ENCODE measurements around the gene AGBL2.
A peak's percentile ranks its signal among the peaks of the same experiment; 100 is the strongest.
"Not testable (repeated sequence)": the region's sequence is repeated elsewhere in the genome, so short reads cannot be mapped to it uniquely, and the experiment has no call there.

AGBL2 gene

GRCh38 chr11:47686704-47687103 lies 28.5 kb downstream of the AGBL2 start:
- not testable (repeated sequence) for DNase-seq

- DNase-seq = no peak
These were observed 29.0 kb downstream of the AGBL2 start for GRCh38 chr11:47686151-47686550.

- DNase-seq = no peak
These were observed 39.3 kb downstream of the AGBL2 start for GRCh38 chr11:47675851-47676250.

GRCh38 chr11:47672283-47672730 lies 42.9 kb downstream of the AGBL2 start:
- DNase-seq = no peak

- DNase-seq = no peak
These were observed 45.3 kb downstream of the AGBL2 start for GRCh38 chr11:47669856-47670255.

- no peak for DNase-seq
These were observed 46.5 kb downstream of the AGBL2 start for GRCh38 chr11:47668665-47669064.

GRCh38 chr11:47667555-47667954 lies 47.6 kb downstream of the AGBL2 start:
- no peak for DNase-seq

- no peak for DNase-seq
These were observed 48.0 kb downstream of the AGBL2 start for GRCh38 chr11:47667135-47667534.

- DNase-seq = not testable (repeated sequence)
These were observed 50.2 kb downstream of the AGBL2 start for GRCh38 chr11:47664936-47665335.

GRCh38 chr11:47661245-47661644 lies 53.9 kb downstream of the AGBL2 start:
- no peak for DNase-seq

GRCh38 chr11:47659276-47659675 lies 55.9 kb downstream of the AGBL2 start:
- no peak for DNase-seq

GRCh38 chr11:47656260-47656885 lies 58.8 kb downstream of the AGBL2 start:
- no peak for DNase-seq

GRCh38 chr11:47651818-47652469 lies 63.2 kb downstream of the AGBL2 start:
- no peak for DNase-seq

GRCh38 chr11:47649276-47649675 lies 65.9 kb downstream of the AGBL2 start:
- DNase-seq = no peak

GRCh38 chr11:47646019-47646418 lies 69.2 kb downstream of the AGBL2 start:
- no peak for DNase-seq

- no peak for DNase-seq
These were observed 69.7 kb downstream of the AGBL2 start for GRCh38 chr11:47645500-47645899.

GRCh38 chr11:47642099-47642855 lies 72.9 kb downstream of the AGBL2 start, which contains the start of gene MTCH2:
MTCH2 (minus strand) TSS chr11:47642559; CDS start chr11:47642465, 94 bp downstream.
- DNase-seq = peak; percentile 98

- DNase-seq = peak; percentile 46
These were observed 73.5 kb downstream of the AGBL2 start for GRCh38 chr11:47641600-47642098.

GRCh38 chr11:47640506-47640905 lies 74.7 kb downstream of the AGBL2 start:
- DNase-seq = not testable (repeated sequence)

- DNase-seq = not testable (repeated sequence)
These were observed 78.8 kb downstream of the AGBL2 start for GRCh38 chr11:47636331-47636730.

GRCh38 chr11:47631473-47631872 lies 83.7 kb downstream of the AGBL2 start:
- no peak for DNase-seq

GRCh38 chr11:47628026-47628425 lies 87.1 kb downstream of the AGBL2 start:
- DNase-seq = no peak

GRCh38 chr11:47626234-47626633 lies 88.9 kb downstream of the AGBL2 start:
- DNase-seq = no peak

Measured in OCI-M1 (cell line).